HepG2 (cell line): ENCODE measurements around the gene SPI1.

Source experiments
- BHLHE40 ChIP-seq: IDR thresholded peaks from 2 replicates; pipeline ENCODE4 v1.6.1; 2011; ENCODE audit warnings: low read length, improper control_type of control experiment
- ERF ChIP-seq: IDR thresholded peaks from 2 replicates; pipeline ENCODE4 v1.6.1; 2018; ENCODE audit warnings: missing biosample characterization, missing genetic modification reagents
- FOXM1 ChIP-seq: sonication (generic); formaldehyde crosslinking; IDR thresholded peaks from 2 replicates; pipeline ENCODE4 v1.5.0; 2020; ENCODE audit warnings: missing genetic modification reagents
- MEIS2 ChIP-seq: sonication (generic); formaldehyde crosslinking; IDR thresholded peaks from 2 replicates; pipeline ENCODE4 v1.9.0; 2021; ENCODE audit warnings: mild to moderate bottlenecking, missing genetic modification reagents
- TEAD3 ChIP-seq: optimal IDR thresholded peaks from 2 replicates; pipeline ENCODE3; 2016; ENCODE audit warnings: borderline replicate concordance
- TF ChIP-seq, protein P1 (sequence below): sonication (generic); formaldehyde crosslinking; IDR thresholded peaks from 2 replicates; pipeline ENCODE4 v1.4.0; 2020; ENCODE audit warnings: mild to moderate bottlenecking, missing genetic modification reagents

DNA sequence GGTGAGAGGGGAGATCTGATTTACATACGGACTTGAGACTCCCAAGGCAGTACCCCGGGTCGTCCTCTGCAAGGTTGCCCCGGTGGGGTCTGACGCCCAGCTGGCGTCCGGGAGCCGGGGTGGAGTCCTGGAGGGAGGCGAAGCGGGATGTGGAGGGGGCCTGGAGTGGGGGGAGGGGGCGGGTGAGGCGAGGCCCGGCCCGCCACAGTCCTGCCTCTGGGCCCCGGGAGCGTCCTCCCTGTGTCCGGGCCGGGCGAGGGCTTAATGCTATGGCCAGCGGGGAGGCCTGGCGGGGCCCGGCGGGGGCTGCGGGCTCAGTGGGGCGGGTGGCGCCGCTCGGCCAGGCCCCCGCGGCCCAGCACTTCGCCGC lies 23.4 kb downstream of the SPI1 start:
- TF ChIP-seq BHLHE40 (no peak), TEAD3 (CRISPR knock-in tag) (no peak), FOXM1 (CRISPR knock-in tag) (no peak), MEIS2 (CRISPR knock-in tag) (no peak), ERF (CRISPR knock-in tag) (no peak)
- TF ChIP-seq, protein P1, sequence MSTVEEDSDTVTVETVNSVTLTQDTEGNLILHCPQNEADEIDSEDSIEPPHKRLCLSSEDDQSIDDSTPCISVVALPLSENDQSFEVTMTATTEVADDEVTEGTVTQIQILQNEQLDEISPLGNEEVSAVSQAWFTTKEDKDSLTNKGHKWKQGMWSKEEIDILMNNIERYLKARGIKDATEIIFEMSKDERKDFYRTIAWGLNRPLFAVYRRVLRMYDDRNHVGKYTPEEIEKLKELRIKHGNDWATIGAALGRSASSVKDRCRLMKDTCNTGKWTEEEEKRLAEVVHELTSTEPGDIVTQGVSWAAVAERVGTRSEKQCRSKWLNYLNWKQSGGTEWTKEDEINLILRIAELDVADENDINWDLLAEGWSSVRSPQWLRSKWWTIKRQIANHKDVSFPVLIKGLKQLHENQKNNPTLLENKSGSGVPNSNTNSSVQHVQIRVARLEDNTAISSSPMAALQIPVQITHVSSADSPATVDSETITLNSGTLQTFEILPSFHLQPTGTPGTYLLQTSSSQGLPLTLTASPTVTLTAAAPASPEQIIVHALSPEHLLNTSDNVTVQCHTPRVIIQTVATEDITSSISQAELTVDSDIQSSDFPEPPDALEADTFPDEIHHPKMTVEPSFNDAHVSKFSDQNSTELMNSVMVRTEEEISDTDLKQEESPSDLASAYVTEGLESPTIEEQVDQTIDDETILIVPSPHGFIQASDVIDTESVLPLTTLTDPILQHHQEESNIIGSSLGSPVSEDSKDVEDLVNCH (CRISPR knock-in tag), result no peak
